HepG2 (cell line): ENCODE data around the gene PRCD. TPM values are rescaled to one million over a fixed set of nuclear protein-coding genes. Genes with fewer than 3 reads are reported as not detected.
A peak's percentile ranks its signal among the peaks of the same experiment; 100 is the strongest.

Source experiments
- BHLHE40 ChIP-seq: IDR thresholded peaks from 2 replicates; pipeline ENCODE4 v1.6.1; 2011; ENCODE audit warnings: low read length, improper control_type of control experiment
- DPF2 ChIP-seq: sonication (generic); formaldehyde crosslinking; IDR thresholded peaks from 2 replicates; pipeline ENCODE4 v1.4.0; 2020; ENCODE audit warnings: mild to moderate bottlenecking, low read depth, missing genetic modification reagents, borderline replicate concordance
- FOXM1 ChIP-seq: sonication (generic); formaldehyde crosslinking; IDR thresholded peaks from 2 replicates; pipeline ENCODE4 v1.5.0; 2020; ENCODE audit warnings: missing genetic modification reagents
- HHEX ChIP-seq: IDR thresholded peaks from 2 replicates; pipeline ENCODE4 v1.6.1; 2016; ENCODE audit warnings: control low read depth
- HIVEP1 ChIP-seq: sonication (generic); formaldehyde crosslinking; IDR thresholded peaks from 2 replicates; pipeline ENCODE4 v1.4.0; 2020; ENCODE audit warnings: mild to moderate bottlenecking, missing genetic modification reagents
- KDM5B ChIP-seq: sonication (generic); formaldehyde crosslinking; IDR thresholded peaks from 2 replicates; pipeline ENCODE4 v1.4.0; 2020; ENCODE audit warnings: missing genetic modification reagents, mild to moderate bottlenecking, borderline replicate concordance
- MED13 ChIP-seq: sonication (generic); formaldehyde crosslinking; IDR thresholded peaks from 2 replicates; pipeline ENCODE4 v1.5.0; 2020; ENCODE audit warnings: missing genetic modification reagents
- MIER2 ChIP-seq: IDR thresholded peaks from 2 replicates; pipeline ENCODE4 v1.6.1; 2016; ENCODE audit warnings: missing biosample characterization, missing genetic modification reagents
- MIXL1 ChIP-seq: IDR thresholded peaks from 2 replicates; pipeline ENCODE4 v1.6.1; 2016
- MXI1 ChIP-seq: IDR thresholded peaks from 3 replicates; pipeline ENCODE4 v1.6.1; 2012; ENCODE audit warnings: low read depth, low read length, inconsistent platforms, borderline replicate concordance
- NCOA1 ChIP-seq: sonication (generic); formaldehyde crosslinking; IDR thresholded peaks from 2 replicates; pipeline ENCODE4 v1.9.0; 2021; ENCODE audit warnings: missing genetic modification reagents
- RAD51 ChIP-seq: fragments of 450-650 bp; IDR thresholded peaks from 2 replicates; pipeline ENCODE4 v1.6.1; 2016; ENCODE audit warnings: borderline replicate concordance
- SCMH1 ChIP-seq: sonication (generic); formaldehyde crosslinking; IDR thresholded peaks from 2 replicates; pipeline ENCODE4 v1.9.0; 2021; ENCODE audit warnings: missing genetic modification reagents, mild to moderate bottlenecking, borderline replicate concordance
- SOX5 ChIP-seq: IDR thresholded peaks from 2 replicates; pipeline ENCODE4 v1.6.1; 2016; ENCODE audit warnings: borderline replicate concordance
- TFDP1 ChIP-seq: IDR thresholded peaks from 2 replicates; pipeline ENCODE4 v1.6.1; 2016; ENCODE audit warnings: missing compliant biosample characterization, missing genetic modification reagents, borderline replicate concordance
- XBP1 ChIP-seq: sonication (generic); formaldehyde crosslinking; IDR thresholded peaks from 2 replicates; pipeline ENCODE4 v1.5.0; 2020; ENCODE audit warnings: missing genetic modification reagents
- ZNF282 ChIP-seq: fragments of 450-650 bp; IDR thresholded peaks from 2 replicates; pipeline ENCODE4 v1.6.1; 2018; ENCODE audit not compliant: partially characterized antibody
- ZNF292 ChIP-seq: sonication (generic); formaldehyde crosslinking; IDR thresholded peaks from 2 replicates; pipeline ENCODE4 v1.8.1; 2022; ENCODE audit warnings: mild to moderate bottlenecking, low read depth, missing genetic modification reagents, borderline replicate concordance
- ZNF354B ChIP-seq: sonication (generic); formaldehyde crosslinking; IDR thresholded peaks from 2 replicates; pipeline ENCODE4 v1.8.0; 2022; ENCODE audit warnings: mild to moderate bottlenecking, missing genetic modification reagents
- ZNF564 ChIP-seq: sonication (generic); formaldehyde crosslinking; IDR thresholded peaks from 2 replicates; pipeline ENCODE4 v1.8.1; 2023; ENCODE audit warnings: mild to moderate bottlenecking, missing genetic modification reagents
- ZNF710 ChIP-seq: sonication (generic); formaldehyde crosslinking; IDR thresholded peaks from 2 replicates; pipeline ENCODE4 v1.5.0; 2020; ENCODE audit warnings: mild to moderate bottlenecking, missing genetic modification reagents, borderline replicate concordance
- ZNF768 ChIP-seq: sonication (generic); formaldehyde crosslinking; IDR thresholded peaks from 2 replicates; pipeline ENCODE4 v1.4.0; 2020; ENCODE audit warnings: missing genetic modification reagents
- ZNF816 ChIP-seq: sonication (generic); formaldehyde crosslinking; IDR thresholded peaks from 2 replicates; pipeline ENCODE4 v1.8.0; 2022; ENCODE audit warnings: missing genetic modification reagents, mild to moderate bottlenecking, borderline replicate concordance
- ZSCAN22 ChIP-seq: sonication (generic); formaldehyde crosslinking; IDR thresholded peaks from 2 replicates; pipeline ENCODE4 v1.4.0; 2020; ENCODE audit warnings: mild to moderate bottlenecking, missing genetic modification reagents
- ZSCAN25 ChIP-seq: sonication (generic); formaldehyde crosslinking; IDR thresholded peaks from 2 replicates; pipeline ENCODE4 v1.8.0; 2022; ENCODE audit warnings: mild to moderate bottlenecking, missing genetic modification reagents
- polyA plus RNA-seq, 8 experiments: library from polyadenylated mRNA; depleted of rRNA in 3 of 8; stranded (reverse) in 7 of 8; unstranded in 1 of 8; fragments of >200 nt; fragmentation: Illumina TruSeq in 4 of 8; extraction: Trizol in 4 of 8; gene quantifications; 2 replicates each; pipeline versions ENCODE4 v1.2.1 to v1.2.3, GENCODE V29; 2011 to 2016; ENCODE audit warnings: low read depth in 4 of 8, missing spikeins in 1 of 8, mixed read lengths in 1 of 8; ENCODE audit not compliant: insufficient read depth in 1 of 8
- total RNA-seq, 5 experiments: library from RNA; depleted of rRNA; stranded (reverse); fragments of >200 nt; fragmentation: Illumina TruSeq; extraction: Trizol; gene quantifications; 2 replicates each; pipeline ENCODE4 v1.2.3, GENCODE V29; 2016; ENCODE audit warnings: low read depth in 1 of 5
- TF ChIP-seq, protein P1 (sequence below): fragments of 450-650 bp; IDR thresholded peaks from 2 replicates; pipeline ENCODE4 v1.6.1; 2017; ENCODE audit warnings: mild to moderate bottlenecking

The PRCD gene
- total and polyA plus RNA-seq, 2 of the 13 experiments (the other 11 are each of a cell fraction or from before 2014, with no cell fraction given) = 0.51 TPM; not detected in 1

- TF ChIP-seq NCOA1 (CRISPR knock-in tag) = peak; percentile 64; the same call in 1 of the 2 replicates
- peak; percentile 38; the same call in 1 of the 2 replicates for TF ChIP-seq ZNF292
- TF ChIP-seq SOX5 = peak; percentile 43; the same call in 1 of the 2 replicates
- no peak for TF ChIP-seq MED13 (CRISPR knock-in tag)
- TF ChIP-seq ZNF564 (CRISPR knock-in tag) = no peak
- TF ChIP-seq ZSCAN22 (CRISPR knock-in tag) = no peak
- no peak for TF ChIP-seq ZNF354B
- no peak for TF ChIP-seq MXI1
- no peak; the same call in none of the 2 replicates for TF ChIP-seq MIXL1
- peak; percentile 99 for TF ChIP-seq ZNF768 (CRISPR knock-in tag)
- no peak for TF ChIP-seq ZNF816 (CRISPR knock-in tag)
- TF ChIP-seq ZSCAN25 (CRISPR knock-in tag) = peak; percentile 15; the same call in 1 of the 2 replicates
- TF ChIP-seq BHLHE40 = peak; percentile 59
- peak; percentile 17; the same call in 1 of the 2 replicates for TF ChIP-seq HIVEP1 (CRISPR knock-in tag)
- no peak for TF ChIP-seq XBP1 (CRISPR knock-in tag)
- TF ChIP-seq KDM5B (CRISPR knock-in tag) = 0 out of 2 replicates have a peak, but pooled peaks have one; percentile 22
- TF ChIP-seq ZNF710 (CRISPR knock-in tag) = no peak; the same call in 1 of the 2 replicates
- no peak for TF ChIP-seq SCMH1 (CRISPR knock-in tag)
- TF ChIP-seq MIER2 (CRISPR knock-in tag) = no peak
- TF ChIP-seq HHEX = no peak
- peak; percentile 46; the same call in 1 of the 2 replicates for TF ChIP-seq TFDP1 (CRISPR knock-in tag)
- TF ChIP-seq, protein P1, sequence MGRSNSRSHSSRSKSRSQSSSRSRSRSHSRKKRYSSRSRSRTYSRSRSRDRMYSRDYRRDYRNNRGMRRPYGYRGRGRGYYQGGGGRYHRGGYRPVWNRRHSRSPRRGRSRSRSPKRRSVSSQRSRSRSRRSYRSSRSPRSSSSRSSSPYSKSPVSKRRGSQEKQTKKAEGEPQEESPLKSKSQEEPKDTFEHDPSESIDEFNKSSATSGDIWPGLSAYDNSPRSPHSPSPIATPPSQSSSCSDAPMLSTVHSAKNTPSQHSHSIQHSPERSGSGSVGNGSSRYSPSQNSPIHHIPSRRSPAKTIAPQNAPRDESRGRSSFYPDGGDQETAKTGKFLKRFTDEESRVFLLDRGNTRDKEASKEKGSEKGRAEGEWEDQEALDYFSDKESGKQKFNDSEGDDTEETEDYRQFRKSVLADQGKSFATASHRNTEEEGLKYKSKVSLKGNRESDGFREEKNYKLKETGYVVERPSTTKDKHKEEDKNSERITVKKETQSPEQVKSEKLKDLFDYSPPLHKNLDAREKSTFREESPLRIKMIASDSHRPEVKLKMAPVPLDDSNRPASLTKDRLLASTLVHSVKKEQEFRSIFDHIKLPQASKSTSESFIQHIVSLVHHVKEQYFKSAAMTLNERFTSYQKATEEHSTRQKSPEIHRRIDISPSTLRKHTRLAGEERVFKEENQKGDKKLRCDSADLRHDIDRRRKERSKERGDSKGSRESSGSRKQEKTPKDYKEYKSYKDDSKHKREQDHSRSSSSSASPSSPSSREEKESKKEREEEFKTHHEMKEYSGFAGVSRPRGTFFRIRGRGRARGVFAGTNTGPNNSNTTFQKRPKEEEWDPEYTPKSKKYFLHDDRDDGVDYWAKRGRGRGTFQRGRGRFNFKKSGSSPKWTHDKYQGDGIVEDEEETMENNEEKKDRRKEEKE = no peak
- no peak for TF ChIP-seq FOXM1 (CRISPR knock-in tag)
- TF ChIP-seq DPF2 (CRISPR knock-in tag) = no peak; the same call in 1 of the 2 replicates
- no peak for TF ChIP-seq RAD51
- no peak for TF ChIP-seq ZNF282
Measured at GRCh38 chr17:76524598-76525512, 15.0 kb upstream of the PRCD start (continued).
